GM23338 (cell line): ENCODE measurements around the gene HEXD. TPM values are rescaled to one million over a fixed set of nuclear protein-coding genes. Genes with fewer than 3 reads are reported as not detected.
"Not testable (repeated sequence)": the region's sequence is repeated elsewhere in the genome, so short reads cannot be mapped to it uniquely, and the experiment has no call there.

Experiments
- ATAC-seq: fragments of 200-7000 bp; cut with Tn5 transposase; 3 replicates; pipeline ENCODE4 v1.9.1; 2020
- DNase-seq: peaks from one replicate; pipeline ENCODE4 v3.0.0-alpha.2; 2015; ENCODE audit warnings: low spot score
- H2AFZ ChIP-seq: fragments of 200-600 bp; sonication (generic); 2 replicates; pipeline ENCODE4 v1.8.0; 2016; ENCODE audit warnings: antibody characterized with exemption, mild to moderate bottlenecking, moderate library complexity
- H3F3A ChIP-seq: fragments of 200-600 bp; sonication (generic); replicated peaks from 2 replicates; pipeline ENCODE4 v1.8.0; 2017; ENCODE audit warnings: antibody characterized with exemption, mixed run types, low read depth
- H3K27ac ChIP-seq: fragments of 200-600 bp; sonication (generic); 2 replicates; pipeline ENCODE4 v1.6.1; 2016; ENCODE audit warnings: low read depth
- H3K27me3 ChIP-seq: fragments of 200-600 bp; sonication (generic); 2 replicates; pipeline ENCODE4 v1.8.0; 2016; ENCODE audit warnings: mild to moderate bottlenecking, mixed run types, moderate library complexity; ENCODE audit not compliant: insufficient read depth
- H3K36me3 ChIP-seq: fragments of 200-600 bp; sonication (generic); 2 replicates; pipeline ENCODE4 v1.8.0; 2016; ENCODE audit warnings: mild to moderate bottlenecking; ENCODE audit not compliant: insufficient read depth
- H3K4me1 ChIP-seq: fragments of 200-600 bp; sonication (generic); 2 replicates; pipeline ENCODE4 v1.8.0; 2016; ENCODE audit warnings: mild to moderate bottlenecking, moderate library complexity; ENCODE audit not compliant: insufficient read depth
- H3K4me2 ChIP-seq: fragments of 200-600 bp; sonication (generic); 2 replicates; pipeline ENCODE4 v1.7.1; 2017; ENCODE audit warnings: mixed run types
- H3K4me3 ChIP-seq: fragments of 200-600 bp; sonication (generic); 2 replicates; pipeline ENCODE4 v1.6.1; 2016; ENCODE audit warnings: mixed run types
- H3K79me2 ChIP-seq: fragments of 200-600 bp; sonication (generic); replicated peaks from 2 replicates; pipeline ENCODE4 v1.8.0; 2017; ENCODE audit warnings: mild to moderate bottlenecking; ENCODE audit not compliant: insufficient read depth
- H3K9me2 ChIP-seq: fragments of 200-600 bp; sonication (generic); 2 replicates; pipeline ENCODE4 v1.8.0; 2017; ENCODE audit not compliant: insufficient read depth
- H4K20me1 ChIP-seq: fragments of 200-600 bp; sonication (generic); replicated peaks from 2 replicates; pipeline ENCODE4 v1.8.0; 2017; ENCODE audit warnings: mild to moderate bottlenecking; ENCODE audit not compliant: insufficient read depth
- H3K27ac Mint-ChIP-seq: 2 replicates; pipeline ENCODE4 v1.8.0; 2020; ENCODE audit warnings: inconsistent platforms, mild to moderate bottlenecking, moderate library complexity, mixed read lengths
- H3K27me3 Mint-ChIP-seq: 3 replicates; pipeline ENCODE4 v1.8.0; 2022; ENCODE audit warnings: low read depth, mild to moderate bottlenecking, moderate library complexity, mixed read lengths, inconsistent platforms; ENCODE audit not compliant: insufficient read depth, poor library complexity
- H3K36me3 Mint-ChIP-seq: 3 replicates; pipeline ENCODE4 v1.8.0; 2021; ENCODE audit warnings: low read depth, mild to moderate bottlenecking, inconsistent platforms, moderate library complexity, mixed read lengths
- H3K4me1 Mint-ChIP-seq: 3 replicates; pipeline ENCODE4 v1.8.0; 2020; ENCODE audit warnings: mild to moderate bottlenecking, inconsistent platforms, mixed read lengths
- H3K4me3 Mint-ChIP-seq: 3 replicates; pipeline ENCODE4 v1.8.0; 2021; ENCODE audit warnings: moderate library complexity, mild to moderate bottlenecking, inconsistent platforms, mixed read lengths
- H3K9me3 Mint-ChIP-seq: 3 replicates; pipeline ENCODE4 v1.8.0; 2020; ENCODE audit warnings: moderate library complexity, mild to moderate bottlenecking, inconsistent platforms, mixed read lengths
- CREB1 ChIP-seq: fragments of 250-450 bp; sonication (Bioruptor Pico); IDR thresholded peaks from 2 replicates; pipeline ENCODE4 v1.5.0; 2020; ENCODE audit warnings: low read depth, mild to moderate bottlenecking, moderate library complexity
- ETS1 ChIP-seq: IDR thresholded peaks from 2 replicates; pipeline ENCODE4 v1.6.1; 2016; ENCODE audit warnings: antibody characterized with exemption
- EZH2 ChIP-seq: fragments of 200-600 bp; sonication (generic); IDR thresholded peaks from one replicate; pipeline ENCODE4 v1.8.0; 2017; ENCODE audit warnings: antibody characterized with exemption, mild to moderate bottlenecking, low read depth; ENCODE audit not compliant: unreplicated experiment
- EZH2phosphoT487 ChIP-seq: fragments of 200-600 bp; sonication (generic); IDR thresholded peaks from one replicate; pipeline ENCODE4 v1.8.1; 2018; ENCODE audit warnings: antibody characterized with exemption; ENCODE audit not compliant: unreplicated experiment
- JUNB ChIP-seq: IDR thresholded peaks from one replicate; pipeline ENCODE4 v1.6.1; 2016; ENCODE audit warnings: antibody characterized with exemption; ENCODE audit not compliant: unreplicated experiment
- NANOG ChIP-seq: IDR thresholded peaks from 2 replicates; pipeline ENCODE4 v1.6.1; 2016; ENCODE audit warnings: antibody characterized with exemption, borderline replicate concordance
- POLR2AphosphoS5 ChIP-seq: IDR thresholded peaks from 2 replicates; pipeline ENCODE4 v1.6.1; 2016; ENCODE audit warnings: antibody characterized with exemption, low read depth
- STAT1 ChIP-seq: IDR thresholded peaks from one replicate; pipeline ENCODE4 v1.6.1; 2016; ENCODE audit warnings: antibody characterized with exemption; ENCODE audit not compliant: unreplicated experiment
- ZNF114 ChIP-seq: fragments of 250-450 bp; sonication (Bioruptor Pico); IDR thresholded peaks from 2 replicates; pipeline ENCODE4 v1.5.0; 2020; ENCODE audit warnings: mild to moderate bottlenecking, moderate library complexity
- ZNF331 ChIP-seq: fragments of 250-450 bp; sonication (Bioruptor Pico); IDR thresholded peaks from 2 replicates; pipeline ENCODE4 v1.5.0; 2020; ENCODE audit warnings: low read depth, mild to moderate bottlenecking, moderate library complexity
- polyA plus RNA-seq: library from polyadenylated mRNA; unstranded; fragments of >200 nt; fragmentation: Nextera tagmentation; extraction: Ambion mirVana; gene quantifications from 2 replicates; pipeline ENCODE4 v1.2.1, GENCODE V29; 2016
- total RNA-seq: library from RNA; depleted of rRNA; stranded (reverse); fragments of >200 nt; shearing (Covaris generic); gene quantifications from 2 replicates; pipeline ENCODE4 v1.2.3, GENCODE V29; 2014
- TF ChIP-seq, protein P1 (sequence below), 2 experiments: fragments of 200-600 bp in 1 of 2; sonication (generic) in 1 of 2; conservative IDR thresholded peaks; 2 replicates each; pipeline versions ENCODE4 v1.5.1 to v1.6.1; 2016 to 2017; ENCODE audit warnings: antibody characterized with exemption in 2 of 2, low read depth in 2 of 2, mild to moderate bottlenecking in 2 of 2, moderate library complexity in 1 of 2

HEXD gene
- total and polyA plus RNA-seq, 2 experiments from 2014 or later: 11.9 to 31.1 TPM

- H3K27me3 ChIP-seq, H3K36me3 Mint-ChIP-seq, H3K36me3 ChIP-seq, H3K9me3 Mint-ChIP-seq, H3K4me1 ChIP-seq, H3K79me2 ChIP-seq, H3K4me2 ChIP-seq, H2AFZ ChIP-seq, DNase-seq, H3K27ac Mint-ChIP-seq, H3K4me1 Mint-ChIP-seq, H3F3A ChIP-seq, H4K20me1 ChIP-seq, H3K4me3 Mint-ChIP-seq, H3K27ac ChIP-seq, H3K4me3 ChIP-seq, ATAC-seq, H3K9me2 ChIP-seq: not testable (repeated sequence)
- H3K27me3 Mint-ChIP-seq: peaks cover 20% of the 10 kb centered on the region
These were observed 36.5 kb upstream of the HEXD start for GRCh38 chr17:82381703-82382009.

GRCh38 chr17:82382220-82382932 is 35.8 kb upstream of the HEXD start:
- H3K4me3 ChIP-seq, DNase-seq, H2AFZ ChIP-seq, H3K4me2 ChIP-seq, H3K4me3 Mint-ChIP-seq, H3K27me3 ChIP-seq, H3K9me3 Mint-ChIP-seq, H3K27ac ChIP-seq, H3F3A ChIP-seq, H3K36me3 Mint-ChIP-seq, ATAC-seq, H3K79me2 ChIP-seq, H4K20me1 ChIP-seq, H3K4me1 Mint-ChIP-seq, H3K9me2 ChIP-seq, H3K36me3 ChIP-seq, H3K27ac Mint-ChIP-seq, H3K4me1 ChIP-seq: not testable (repeated sequence)
- H3K27me3 Mint-ChIP-seq: peaks cover 20% of the 10 kb centered on the region

DNA sequence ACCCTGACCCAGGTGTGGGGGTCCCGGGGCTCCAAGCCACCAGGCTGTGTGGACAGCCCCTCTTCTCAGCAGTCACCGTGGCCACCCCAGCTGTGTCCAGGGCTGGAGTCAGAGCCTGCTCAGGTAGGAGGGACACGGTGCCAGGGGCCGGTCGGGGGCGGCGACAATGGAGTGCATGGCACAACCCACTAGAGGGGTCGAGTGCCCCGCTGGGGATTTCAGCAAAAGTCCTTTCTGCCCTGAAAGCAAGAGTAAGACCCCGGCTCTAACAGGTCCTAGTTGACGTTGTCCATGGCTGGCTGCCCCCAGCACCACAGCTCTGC is 35.3 kb upstream of the HEXD start:
- no peaks in the 10 kb centered on the region for H3K27me3 ChIP-seq
- DNase-seq (no peak), ATAC-seq (no peak)
- no peak overlapping the region for H3K27ac ChIP-seq
- no peak overlapping the region for H3K4me2 ChIP-seq
- H3K27me3 Mint-ChIP-seq: peaks cover 20% of the 10 kb centered on the region
- no peak overlapping the region for H3K4me3 ChIP-seq
- no peaks in the 10 kb centered on the region for H4K20me1 ChIP-seq
- no peaks in the 10 kb centered on the region for H3F3A ChIP-seq
- no peaks in the 10 kb centered on the region for H3K36me3 Mint-ChIP-seq
- no peaks in the 10 kb centered on the region; the same call in 2 of the 3 replicates for H3K9me3 Mint-ChIP-seq
- H3K36me3 ChIP-seq: no peaks in the 10 kb centered on the region
- H3K27ac Mint-ChIP-seq: no peak overlapping the region
- no peaks in the 10 kb centered on the region for H3K79me2 ChIP-seq
- no peaks in the 10 kb centered on the region for H3K9me2 ChIP-seq
- H3K4me1 Mint-ChIP-seq: peaks cover 6% of the 10 kb centered on the region
- H3K4me1 ChIP-seq: no peaks in the 10 kb centered on the region
- no peak overlapping the region for H3K4me3 Mint-ChIP-seq
- no peak overlapping the region for H2AFZ ChIP-seq
- TF ChIP-seq, protein P1, sequence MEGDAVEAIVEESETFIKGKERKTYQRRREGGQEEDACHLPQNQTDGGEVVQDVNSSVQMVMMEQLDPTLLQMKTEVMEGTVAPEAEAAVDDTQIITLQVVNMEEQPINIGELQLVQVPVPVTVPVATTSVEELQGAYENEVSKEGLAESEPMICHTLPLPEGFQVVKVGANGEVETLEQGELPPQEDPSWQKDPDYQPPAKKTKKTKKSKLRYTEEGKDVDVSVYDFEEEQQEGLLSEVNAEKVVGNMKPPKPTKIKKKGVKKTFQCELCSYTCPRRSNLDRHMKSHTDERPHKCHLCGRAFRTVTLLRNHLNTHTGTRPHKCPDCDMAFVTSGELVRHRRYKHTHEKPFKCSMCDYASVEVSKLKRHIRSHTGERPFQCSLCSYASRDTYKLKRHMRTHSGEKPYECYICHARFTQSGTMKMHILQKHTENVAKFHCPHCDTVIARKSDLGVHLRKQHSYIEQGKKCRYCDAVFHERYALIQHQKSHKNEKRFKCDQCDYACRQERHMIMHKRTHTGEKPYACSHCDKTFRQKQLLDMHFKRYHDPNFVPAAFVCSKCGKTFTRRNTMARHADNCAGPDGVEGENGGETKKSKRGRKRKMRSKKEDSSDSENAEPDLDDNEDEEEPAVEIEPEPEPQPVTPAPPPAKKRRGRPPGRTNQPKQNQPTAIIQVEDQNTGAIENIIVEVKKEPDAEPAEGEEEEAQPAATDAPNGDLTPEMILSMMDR (conservative IDR thresholded peaks at IDR 0.05; ENCODE audit: low read depth in 2 of 2): no peak
- no peak for TF ChIP-seq EZH2phosphoT487
- TF ChIP-seq ZNF331 (CRISPR knock-in tag): no peak
- no peak for TF ChIP-seq NANOG
- no peak for TF ChIP-seq ZNF114
- no peak for TF ChIP-seq POLR2AphosphoS5
- no peak for TF ChIP-seq EZH2
- no peak for TF ChIP-seq STAT1
- no peak for TF ChIP-seq CREB1 (CRISPR knock-in tag)
- TF ChIP-seq ETS1: no peak
- TF ChIP-seq JUNB: no peak
